Glutamatergic neuron (in vitro differentiated cells): ENCODE measurements around the gene PCSK9. TPM values are rescaled to one million over a fixed set of nuclear protein-coding genes. Genes with fewer than 3 reads are reported as not detected.
"Not testable (repeated sequence)": the region's sequence is repeated elsewhere in the genome, so short reads cannot be mapped to it uniquely, and the experiment has no call there.

Source experiments
- DNase-seq: peaks from one replicate; pipeline ENCODE4 v3.0.0; 2022
- H3K27ac Mint-ChIP-seq: one replicate; pipeline ENCODE4 v1.8.0; 2020; ENCODE audit warnings: mild to moderate bottlenecking, mixed read lengths, inconsistent platforms; ENCODE audit not compliant: unreplicated experiment
- H3K27me3 Mint-ChIP-seq: one replicate; pipeline ENCODE4 v1.8.0; 2020; ENCODE audit warnings: mild to moderate bottlenecking, moderate library complexity, mixed read lengths, inconsistent platforms; ENCODE audit not compliant: unreplicated experiment
- H3K36me3 Mint-ChIP-seq: one replicate; pipeline ENCODE4 v1.8.0; 2020; ENCODE audit warnings: mild to moderate bottlenecking, mixed read lengths, inconsistent platforms; ENCODE audit not compliant: unreplicated experiment
- H3K4me1 Mint-ChIP-seq: one replicate; pipeline ENCODE4 v1.8.0; 2020; ENCODE audit warnings: mild to moderate bottlenecking, low read depth, mixed read lengths, inconsistent platforms; ENCODE audit not compliant: unreplicated experiment
- H3K4me3 Mint-ChIP-seq: one replicate; pipeline ENCODE4 v1.8.0; 2020; ENCODE audit warnings: mild to moderate bottlenecking, mixed read lengths, inconsistent platforms; ENCODE audit not compliant: unreplicated experiment
- H3K9me3 Mint-ChIP-seq: one replicate; pipeline ENCODE4 v1.8.0; 2020; ENCODE audit warnings: mild to moderate bottlenecking, moderate library complexity, mixed read lengths, inconsistent platforms; ENCODE audit not compliant: unreplicated experiment
- CTCF ChIP-seq: fragments of 200-600 bp; sonication (generic); IDR thresholded peaks from one replicate; pipeline ENCODE4 v1.5.0; 2021; ENCODE audit not compliant: partially characterized antibody, unreplicated experiment
- total RNA-seq: library from RNA; stranded (reverse); fragmentation: NEBNext Ultra II Directional; extraction: Animal tissue kit (Norgen Biotek cat#: 25700); gene quantifications from one replicate; pipeline ENCODE4 v1.2.1, GENCODE V29; 2021; ENCODE audit not compliant: unreplicated experiment

The PCSK9 gene
- total RNA-seq, 1 donor from 2014 or later, result 2.1 TPM

- H3K4me1 Mint-ChIP-seq, result no peaks in the 10 kb centered on the region
- no peak for DNase-seq
- H3K9me3 Mint-ChIP-seq, result no peaks in the 10 kb centered on the region
- H3K27me3 Mint-ChIP-seq, result no peaks in the 10 kb centered on the region
- H3K36me3 Mint-ChIP-seq, result no peaks in the 10 kb centered on the region
- H3K4me3 Mint-ChIP-seq, result no peak overlapping the region
- TF ChIP-seq CTCF, result no peak
- no peak overlapping the region for H3K27ac Mint-ChIP-seq
Measured at GRCh38 chr1:55095095-55095494, 55.7 kb downstream of the PCSK9 start.

GRCh38 chr1:55103891-55104290 is 64.5 kb downstream of the PCSK9 start:
- Mint-ChIP-seq H3K27ac (no peak overlapping the region), H3K9me3 (no peaks in the 10 kb centered on the region), H3K27me3 (peaks cover under 1% of the 10 kb centered on the region), H3K4me1 (no peaks in the 10 kb centered on the region), H3K36me3 (no peaks in the 10 kb centered on the region), H3K4me3 (no peak overlapping the region)
- no peak for TF ChIP-seq CTCF
- no peak for DNase-seq

- no peak for DNase-seq
- H3K27me3 Mint-ChIP-seq, result peaks cover 2% of the 10 kb centered on the region
- no peaks in the 10 kb centered on the region for H3K4me1 Mint-ChIP-seq
- no peaks in the 10 kb centered on the region for H3K9me3 Mint-ChIP-seq
- peaks cover 3% of the 10 kb centered on the region for H3K36me3 Mint-ChIP-seq
- H3K4me3 Mint-ChIP-seq, result no peak overlapping the region
- TF ChIP-seq CTCF, result no peak
- no peak overlapping the region for H3K27ac Mint-ChIP-seq
Measured at GRCh38 chr1:55107101-55107500, 67.8 kb downstream of the PCSK9 start.

GRCh38 chr1:55109005-55109404 is 69.7 kb downstream of the PCSK9 start:
- not testable (repeated sequence) for H3K4me3 Mint-ChIP-seq

More at GRCh38 chr1:55109005-55109404, 69.7 kb downstream of the PCSK9 start:
- not testable (repeated sequence) for DNase-seq, H3K9me3 Mint-ChIP-seq, H3K4me1 Mint-ChIP-seq, H3K27me3 Mint-ChIP-seq, H3K27ac Mint-ChIP-seq
- peaks cover 19% of the 10 kb centered on the region for H3K36me3 Mint-ChIP-seq

Other genes with a start within 250 kb of the PCSK9 start
- gene TTC22, start 238.2 kb upstream of the PCSK9 start, total RNA-seq, result not detected
- gene DHCR24, start 152.4 kb upstream of the PCSK9 start, total RNA-seq, result 284 TPM
- gene TMEM61, start 58.9 kb upstream of the PCSK9 start, total RNA-seq, result not detected
- not detected for gene BSND, start 40.6 kb upstream of the PCSK9 start, total RNA-seq
- gene USP24, start 175.8 kb downstream of the PCSK9 start, total RNA-seq, result 54.6 TPM